H1 (cell line): ENCODE data around the gene TDRKH. TPM values are rescaled to one million over a fixed set of nuclear protein-coding genes. Genes with fewer than 3 reads are reported as not detected.

Experiments
- CTCF ChIA-PET: fragments of 300-600 bp; sonication (Branson Sonifier 250); formaldehyde crosslinking; loops from one replicate; lab custom pipeline; 2021; ENCODE audit not compliant: partially characterized antibody; lab: Charles Lee
- POLR2A ChIA-PET: fragments of 300-600 bp; sonication (Branson Sonifier 250); formaldehyde crosslinking; loops from one replicate; lab custom pipeline; 2021; ENCODE audit warnings: inconsistent platforms; ENCODE audit not compliant: partially characterized antibody; lab: Charles Lee
- DNase-seq, 2 experiments: peaks; one replicate each; pipeline versions ENCODE4 v3.0.0 to v3.0.0-alpha.2; 2010 to 2022; ENCODE audit warnings: low spot score in 2 of 2, low read depth in 1 of 2, mixed read lengths in 1 of 2
- FAIRE-seq: peaks from 2 replicates; lab custom pipeline; 2011; peaks lifted over from hg19 to GRCh38; lab: Jason Lieb, UNC
- H2AFZ ChIP-seq: 2 replicates; pipeline ENCODE4 v1.8.1; 2012; ENCODE audit warnings: low read length, inconsistent platforms
- H2AK5ac ChIP-seq: 2 replicates; pipeline ENCODE4 v1.6.1; 2013; ENCODE audit warnings: low read depth, low read length
- H2BK120ac ChIP-seq: replicated peaks from 2 replicates; pipeline ENCODE3; 2013; ENCODE audit warnings: low read depth, low read length, inconsistent platforms
- H2BK12ac ChIP-seq: 2 replicates; pipeline ENCODE4 v1.6.1; 2013; ENCODE audit warnings: low read depth, low read length
- H2BK15ac ChIP-seq: 2 replicates; pipeline ENCODE4 v1.6.1; 2013; ENCODE audit warnings: low read length
- H2BK20ac ChIP-seq: 2 replicates; pipeline ENCODE4 v1.6.1; 2013; ENCODE audit warnings: low read length
- H2BK5ac ChIP-seq: 2 replicates; pipeline ENCODE4 v1.6.1; 2013; ENCODE audit warnings: low read depth, low read length
- H3K14ac ChIP-seq: 2 replicates; pipeline ENCODE4 v1.6.1; 2013; ENCODE audit warnings: inconsistent platforms; ENCODE audit not compliant: insufficient read length
- H3K18ac ChIP-seq: 2 replicates; pipeline ENCODE4 v1.6.1; 2013; ENCODE audit warnings: low read length; ENCODE audit errors: extremely low read depth
- H3K23ac ChIP-seq: 2 replicates; pipeline ENCODE4 v1.6.1; 2013; ENCODE audit warnings: inconsistent platforms; ENCODE audit not compliant: insufficient read length
- H3K23me2 ChIP-seq: 2 replicates; pipeline ENCODE4 v1.6.1; 2013; ENCODE audit warnings: low read depth, low read length
- H3K27ac ChIP-seq: 2 replicates; pipeline ENCODE4 v1.6.1; 2011; ENCODE audit warnings: low read depth, low read length, inconsistent platforms
- H3K27me3 ChIP-seq, 4 experiments: replicated peaks in 1 of 4; 1 replicate in 1 of 4; 2 replicates in 3 of 4; pipeline versions ENCODE4 v1.6.1 to v1.8.1; 2011 to 2013; ENCODE audit warnings: low read length in 3 of 4, mild to moderate bottlenecking in 3 of 4, inconsistent platforms in 2 of 4, mixed read lengths in 2 of 4, moderate library complexity in 1 of 4; ENCODE audit not compliant: control insufficient read depth in 3 of 4, insufficient read depth in 3 of 4; ENCODE audit errors: extremely low read depth in 1 of 4
- H3K36me3 ChIP-seq, 4 experiments: 2 replicates each; pipeline versions ENCODE4 v1.6.1 to v1.8.1; 2011 to 2013; ENCODE audit warnings: mild to moderate bottlenecking in 4 of 4, low read length in 3 of 4, moderate library complexity in 2 of 4, control low read depth in 1 of 4, inconsistent platforms in 1 of 4; ENCODE audit not compliant: insufficient read depth in 4 of 4, control insufficient read depth in 2 of 4
- H3K4ac ChIP-seq: replicated peaks from 2 replicates; pipeline ENCODE3; 2013; ENCODE audit warnings: low read length, low read depth, mixed read lengths, inconsistent platforms; ENCODE audit not compliant: insufficient read length
- H3K4me1 ChIP-seq, 4 experiments: replicated peaks in 1 of 4; 1 replicate in 1 of 4; 2 replicates in 3 of 4; pipeline versions ENCODE4 v1.6.1 to v1.8.1; 2011 to 2013; ENCODE audit warnings: low read length in 3 of 4, inconsistent platforms in 2 of 4, mixed read lengths in 1 of 4; ENCODE audit not compliant: insufficient read depth in 4 of 4, control insufficient read depth in 3 of 4
- H3K4me2 ChIP-seq, 2 experiments: 2 replicates each; pipeline versions ENCODE4 v1.6.1 to v1.8.1; 2011 to 2013; ENCODE audit warnings: low read depth in 2 of 2, low read length in 2 of 2, control low read depth in 1 of 2, inconsistent platforms in 1 of 2, mild to moderate bottlenecking in 1 of 2; ENCODE audit not compliant: insufficient read depth in 1 of 2
- H3K4me3 ChIP-seq, 4 experiments: fragments of 200-600, 300-600 bp in 1 of 4; sonication (generic), shearing (Covaris generic), sonication (Bioruptor Twin) in 1 of 4; 2 replicates each; pipeline versions ENCODE4 v1.5.1 to v1.8.1; 2011 to 2016; ENCODE audit warnings: low read length in 4 of 4, low read depth in 3 of 4, control low read depth in 2 of 4, inconsistent platforms in 2 of 4, mild to moderate bottlenecking in 2 of 4, mixed read lengths in 1 of 4, moderate library complexity in 1 of 4; ENCODE audit not compliant: insufficient read depth in 2 of 4; ENCODE audit errors: extremely low read depth in 1 of 4
- H3K56ac ChIP-seq: replicated peaks from 2 replicates; pipeline ENCODE3; 2013; ENCODE audit warnings: low read depth, mild to moderate bottlenecking, mixed read lengths, low read length, inconsistent platforms; ENCODE audit not compliant: insufficient read length
- H3K79me1 ChIP-seq: 2 replicates; pipeline ENCODE4 v1.6.1; 2013; ENCODE audit warnings: low read depth, low read length, control low read depth
- H3K79me2 ChIP-seq, 2 experiments: 2 replicates each; pipeline versions ENCODE4 v1.6.1 to v1.8.1; 2012 to 2013; ENCODE audit warnings: low read length in 2 of 2, mild to moderate bottlenecking in 2 of 2, inconsistent platforms in 1 of 2; ENCODE audit not compliant: insufficient read depth in 2 of 2, control insufficient read depth in 1 of 2
- H3K9ac ChIP-seq, 4 experiments: replicated peaks in 1 of 4; 1 replicate in 1 of 4; 2 replicates in 3 of 4; pipeline versions ENCODE4 v1.6.1 to v1.8.1; 2011 to 2013; ENCODE audit warnings: low read depth in 3 of 4, low read length in 3 of 4, control low read depth in 2 of 4, mild to moderate bottlenecking in 2 of 4, moderate library complexity in 2 of 4, inconsistent platforms in 1 of 4; ENCODE audit errors: extremely low read depth in 1 of 4
- H3K9me3 ChIP-seq, 2 experiments: 2 replicates each; pipeline versions ENCODE4 v1.6.1 to v1.8.1; 2012 to 2013; ENCODE audit warnings: mild to moderate bottlenecking in 2 of 2, moderate library complexity in 2 of 2, control low read depth in 1 of 2, inconsistent platforms in 1 of 2, low read depth in 1 of 2, low read length in 1 of 2, mixed read lengths in 1 of 2; ENCODE audit not compliant: insufficient read depth in 2 of 2
- H4K20me1 ChIP-seq, 2 experiments: replicated peaks in 1 of 2; 2 replicates each; pipeline versions ENCODE3 to v1.8.1; 2011 to 2013; ENCODE audit warnings: inconsistent platforms in 2 of 2, low read length in 2 of 2, mild to moderate bottlenecking in 1 of 2; ENCODE audit not compliant: insufficient read depth in 2 of 2, control insufficient read depth in 1 of 2
- H4K5ac ChIP-seq: 2 replicates; pipeline ENCODE4 v1.6.1; 2013; ENCODE audit warnings: low read length, low read depth, mixed read lengths, inconsistent platforms; ENCODE audit not compliant: insufficient read length
- H4K8ac ChIP-seq: 2 replicates; pipeline ENCODE4 v1.8.0; 2013; ENCODE audit warnings: mild to moderate bottlenecking, moderate library complexity, low read length, inconsistent platforms; ENCODE audit not compliant: insufficient read depth; ENCODE audit errors: extremely low read depth
- H4K91ac ChIP-seq: replicated peaks from 2 replicates; pipeline ENCODE3; 2013; ENCODE audit warnings: low read length, mixed read lengths, inconsistent platforms; ENCODE audit not compliant: insufficient read length
- CHD2 ChIP-seq: IDR thresholded peaks from 2 replicates; pipeline ENCODE4 v1.6.1; 2012; ENCODE audit warnings: low read length, improper control_type of control experiment
- CTCF ChIP-seq, 3 experiments: IDR thresholded peaks; 1 replicate in 2 of 3; 2 replicates in 1 of 3; pipeline versions ENCODE4 v1.5.1 to v1.6.1; 2011; ENCODE audit warnings: low read length in 3 of 3, mild to moderate bottlenecking in 3 of 3, inconsistent platforms in 2 of 3, low read depth in 1 of 3, moderate library complexity in 1 of 3; ENCODE audit not compliant: insufficient read depth in 1 of 3; ENCODE audit errors: control extremely low read depth in 1 of 3
- GABPA ChIP-seq: IDR thresholded peaks from 2 replicates; pipeline ENCODE4 v1.6.1; 2011; ENCODE audit warnings: mild to moderate bottlenecking, low read length, moderate library complexity, borderline replicate concordance; ENCODE audit not compliant: insufficient read depth
- POLR2AphosphoS5 ChIP-seq: IDR thresholded peaks from 2 replicates; pipeline ENCODE4 v1.6.1; 2011; ENCODE audit warnings: low read depth, low read length
- RBBP5 ChIP-seq: IDR thresholded peaks from 2 replicates; pipeline ENCODE4 v1.7.1; 2012; ENCODE audit warnings: low read depth, mild to moderate bottlenecking, inconsistent platforms, low read length, moderate library complexity, borderline replicate concordance
- SP2 ChIP-seq: IDR thresholded peaks from 2 replicates; pipeline ENCODE4 v1.6.1; 2012; ENCODE audit warnings: mild to moderate bottlenecking, low read length, inconsistent platforms
- SP4 ChIP-seq: IDR thresholded peaks from 2 replicates; pipeline ENCODE4 v1.6.1; 2012; ENCODE audit warnings: low read length, inconsistent platforms
- TAF7 ChIP-seq: optimal IDR thresholded peaks from 2 replicates; pipeline ENCODE3; 2011; ENCODE audit warnings: low read depth, mild to moderate bottlenecking, inconsistent platforms, low read length, moderate library complexity, borderline replicate concordance
- TEAD4 ChIP-seq: IDR thresholded peaks from 2 replicates; pipeline ENCODE4 v1.6.1; 2012; ENCODE audit warnings: low read depth, low read length, inconsistent platforms, mixed read lengths
- WGBS, 2 experiments: shearing (Covaris generic) in 1 of 2; methylation state at CpG; one replicate each; pipeline versions ENCODE4 v1.1.6 to v1.1.7; 2013 to 2015; ENCODE audit warnings: low lambda C conversion rate in 2 of 2, mixed read lengths in 2 of 2, inconsistent platforms in 1 of 2, low coverage in 1 of 2, missing lambda C conversion rate in 1 of 2; ENCODE audit not compliant: insufficient replicate concordance in 2 of 2, insufficient coverage in 1 of 2, insufficient read length in 1 of 2; ENCODE audit errors: extremely low coverage in 1 of 2, missing lambda C conversion rate in 1 of 2; 5-methylcytosine and 5-hydroxymethylcytosine counted together
- polyA plus RNA-seq, 7 experiments: library from polyadenylated mRNA; depleted of rRNA in 3 of 7; stranded (reverse) in 5 of 7; unstranded in 2 of 7; fragments of >200 nt in 5 of 7; fragments of 200-250 nt in 2 of 7; gene quantifications; 1 replicate in 5 of 7; 2 replicates in 1 of 7; 4 replicates in 1 of 7; pipeline versions ENCODE4 v1.2.1 to v1.2.3, GENCODE V29; 2011 to 2013; ENCODE audit warnings: missing spikeins in 2 of 7, mixed read lengths in 2 of 7
- total RNA-seq: library from RNA; stranded (reverse); fragmentation: NEBNext Ultra II Directional; extraction: Animal tissue kit (Norgen Biotek cat#: 25700); gene quantifications from 2 replicates; pipeline ENCODE4 v1.2.1, GENCODE V29; 2021

TDRKH gene
- total and polyA plus RNA-seq, 2 of the 8 experiments (the other 6 are each of a cell fraction or from before 2014, with no cell fraction given), result 9.9 to 26.1 TPM

- TF ChIP-seq CTCF (IDR thresholded peaks at IDR 0.05; ENCODE audit: control extremely low read depth in 1 of 3, insufficient read depth in 1 of 3, low read depth in 1 of 3, low read length in 3 of 3) (no peak), CHD2 (no peak), GABPA (no peak), SP4 (no peak), RBBP5 (no peak), TEAD4 (no peak), SP2 (no peak), TAF7 (no peak), POLR2AphosphoS5 (no peak)
- TF ChIP-seq, all 59 proteins: peak for 0
- Histone ChIP-seq H3K56ac (no peak overlapping the region), H3K14ac (no peak overlapping the region), H2BK120ac (no peak overlapping the region), H3K18ac (no peak overlapping the region), H3K79me1 (no peaks in the 10 kb centered on the region), H3K27ac (no peak overlapping the region), H3K23ac (no peak overlapping the region), H4K8ac (no peak overlapping the region), H2AK5ac (no peak overlapping the region), H3K27me3 (peaks cover 0 to 3% (median 1%) of the 10 kb centered on the region in 4 experiments; a peak in 1 of 7 replicates), H2BK5ac (no peak overlapping the region), H3K4me2 (no peak overlapping the region), H3K4ac (no peak overlapping the region), H4K91ac (no peak overlapping the region), H3K9me3 (no peaks in the 10 kb centered on the region), H2BK20ac (no peak overlapping the region), H2AFZ (no peak overlapping the region), H3K36me3 (no peaks in the 10 kb centered on the region), H2BK15ac (no peak overlapping the region), H3K4me3 (no peak overlapping the region), H2BK12ac (0 out of 2 replicates have a peak overlapping the region, but pooled peaks have one; percentile 9), H3K9ac (no peak overlapping the region), H3K4me1 (no peaks in the 10 kb centered on the region), H3K23me2 (no peaks in the 10 kb centered on the region), H4K5ac (no peak overlapping the region), H3K79me2 (no peaks in the 10 kb centered on the region), H4K20me1 (no peaks in the 10 kb centered on the region)
- FAIRE-seq, result no peak
- WGBS, 2 experiments, result 93% methylated on average over 3 of the region's 3 CpGs; no CpG with 5 or more reads in 1 of the 2 experiments
- no peak for DNase-seq
- CTCF ChIA-PET, result interaction anchor here (1.3 to 2.4 kb wide), 4 partner anchors 8 to 32 kb away, joined by 3 to 9 read pairs (median 8); partner anchors contain the start of gene TDRKH
- POLR2A ChIA-PET, result interaction anchor here (0.8 to 3.2 kb wide), 2 partner anchors 36 to 41 kb away, joined by 3 to 9 read pairs; partner anchors contain the start of genes C2CD4D and MRPL9
Measured at GRCh38 chr1:151803915-151804314, 13.6 kb upstream of the TDRKH start.
